ENCODE results near the gene MEX3D.
"Not testable (repeated sequence)": the region's sequence is repeated elsewhere in the genome, so short reads cannot be mapped to it uniquely, and the experiment has no call there.

The MEX3D gene

GRCh38 chr19:1570836-1571235 is 2.7 kb upstream of the MEX3D start:
- FAIRE-seq = no peak

DNA sequence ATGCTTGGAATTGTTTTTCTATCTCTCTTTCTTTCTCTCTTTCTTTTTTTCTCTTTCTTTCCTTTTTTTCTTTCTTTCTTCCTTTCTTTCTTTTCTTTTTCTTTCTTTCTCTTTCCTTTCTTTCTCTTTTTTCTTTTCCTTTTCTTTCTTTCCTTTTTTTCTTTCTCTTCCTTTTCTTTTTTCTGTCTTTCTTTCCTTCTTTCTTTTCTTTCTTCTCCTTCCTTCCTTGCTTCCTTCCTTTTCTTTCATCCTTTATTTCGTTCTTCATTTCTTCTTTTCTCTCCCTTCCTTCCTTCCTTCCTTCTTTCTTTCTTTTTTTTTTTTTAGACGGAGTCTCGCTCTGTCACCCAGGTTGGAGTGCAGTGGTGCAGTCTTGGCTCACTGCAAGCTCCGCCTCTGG is 1.9 kb upstream of the MEX3D start:
- FAIRE-seq = no peak

- no peak for FAIRE-seq
These were observed 287 bp downstream of the MEX3D start for GRCh38 chr19:1567848-1568227.

GRCh38 chr19:1567116-1567847 is 843 bp downstream of the MEX3D start:
- no peak for FAIRE-seq

DNA sequence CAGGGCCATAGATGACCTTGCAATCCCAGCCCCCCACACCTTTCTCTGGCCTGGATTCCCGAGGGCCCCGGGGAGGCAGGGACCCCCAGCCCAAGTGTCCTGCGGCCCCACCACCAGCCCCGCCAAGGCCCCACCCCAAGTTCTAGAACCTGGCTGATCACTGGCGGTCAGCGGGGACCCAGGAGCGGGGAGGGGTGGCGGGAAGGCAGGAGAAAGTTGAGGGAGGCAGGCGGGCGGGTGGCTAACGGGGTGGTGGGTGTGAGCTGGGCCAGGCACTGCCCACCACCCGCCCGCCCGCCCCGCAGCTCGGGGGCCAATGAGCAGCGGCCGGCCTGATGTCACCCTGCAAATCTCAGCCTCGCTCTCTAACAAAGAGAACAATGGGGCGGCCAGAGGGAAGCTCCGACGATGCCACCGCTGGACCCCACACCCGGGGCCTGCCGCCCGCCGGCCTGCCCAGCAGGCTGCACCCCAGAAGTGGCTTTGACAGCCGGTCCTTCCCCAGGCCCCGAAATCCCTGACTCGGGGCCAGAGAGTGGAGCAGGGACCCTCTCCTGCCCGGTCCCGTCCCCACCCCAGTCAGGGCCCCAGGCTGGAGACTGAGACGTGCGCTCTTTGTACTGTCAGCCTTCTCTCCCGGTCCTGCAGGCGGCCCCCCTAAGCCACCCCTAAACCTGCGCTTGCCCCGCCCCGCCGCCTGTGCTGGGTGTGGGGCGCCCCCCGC is 1.6 kb downstream of the MEX3D start:
- FAIRE-seq = no peak

DNA sequence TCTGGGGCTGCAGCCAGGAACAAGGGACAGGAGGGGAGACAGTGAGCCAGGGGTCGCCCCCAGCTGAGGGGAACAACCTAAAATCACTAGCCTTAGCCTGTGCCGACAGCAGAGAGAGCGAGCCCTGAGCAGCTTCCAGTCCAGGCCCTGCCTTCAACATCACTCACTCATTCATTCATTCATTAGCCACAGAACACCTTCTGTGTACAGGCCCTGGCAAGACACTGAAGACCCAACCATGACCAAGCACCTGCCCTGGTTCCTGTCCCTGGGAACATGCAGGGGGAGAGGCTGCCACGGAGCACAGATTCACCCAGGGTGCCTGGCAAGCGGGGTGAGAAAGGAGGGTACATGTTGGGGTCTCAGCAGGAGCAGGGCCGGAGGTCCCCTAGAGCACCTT is 4.9 kb downstream of the MEX3D start:
- FAIRE-seq = no peak

DNA sequence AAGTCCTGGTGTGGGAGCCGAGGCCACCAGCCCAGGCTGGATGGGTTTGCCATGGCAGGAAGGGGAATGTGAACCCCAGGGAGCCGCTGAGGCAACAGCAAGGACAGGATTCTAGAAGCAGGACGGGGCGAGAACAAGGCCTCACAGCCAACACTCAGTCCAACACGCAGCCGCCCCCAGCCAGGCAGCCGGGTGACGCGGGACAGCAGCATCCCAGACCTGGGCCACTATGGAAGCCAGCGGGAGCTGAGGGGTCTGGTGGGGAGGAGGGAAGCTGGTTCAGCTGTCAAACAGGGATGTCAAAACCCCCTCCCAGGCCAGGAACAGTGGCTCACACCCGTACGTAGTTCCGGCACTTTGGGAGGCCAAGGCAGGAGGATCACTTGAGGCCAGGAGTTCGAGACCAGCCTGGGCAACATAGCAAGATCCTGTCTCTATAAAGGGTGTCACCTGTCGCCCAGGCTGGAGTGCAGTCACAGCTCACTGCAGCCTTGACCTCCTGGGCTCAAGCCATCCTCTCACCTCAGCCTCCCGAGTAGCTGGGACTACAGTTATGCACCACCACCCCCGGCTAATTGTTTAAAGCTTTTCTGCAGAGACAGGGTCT is 6.8 kb downstream of the MEX3D start:
- FAIRE-seq = no peak

- FAIRE-seq = no peak
These were observed 7.7 kb downstream of the MEX3D start for GRCh38 chr19:1560286-1560882.

- no peak for FAIRE-seq
These were observed 9.6 kb downstream of the MEX3D start for GRCh38 chr19:1558552-1558951.

- FAIRE-seq = no peak
These were observed 11.6 kb downstream of the MEX3D start for GRCh38 chr19:1556390-1557070.

DNA sequence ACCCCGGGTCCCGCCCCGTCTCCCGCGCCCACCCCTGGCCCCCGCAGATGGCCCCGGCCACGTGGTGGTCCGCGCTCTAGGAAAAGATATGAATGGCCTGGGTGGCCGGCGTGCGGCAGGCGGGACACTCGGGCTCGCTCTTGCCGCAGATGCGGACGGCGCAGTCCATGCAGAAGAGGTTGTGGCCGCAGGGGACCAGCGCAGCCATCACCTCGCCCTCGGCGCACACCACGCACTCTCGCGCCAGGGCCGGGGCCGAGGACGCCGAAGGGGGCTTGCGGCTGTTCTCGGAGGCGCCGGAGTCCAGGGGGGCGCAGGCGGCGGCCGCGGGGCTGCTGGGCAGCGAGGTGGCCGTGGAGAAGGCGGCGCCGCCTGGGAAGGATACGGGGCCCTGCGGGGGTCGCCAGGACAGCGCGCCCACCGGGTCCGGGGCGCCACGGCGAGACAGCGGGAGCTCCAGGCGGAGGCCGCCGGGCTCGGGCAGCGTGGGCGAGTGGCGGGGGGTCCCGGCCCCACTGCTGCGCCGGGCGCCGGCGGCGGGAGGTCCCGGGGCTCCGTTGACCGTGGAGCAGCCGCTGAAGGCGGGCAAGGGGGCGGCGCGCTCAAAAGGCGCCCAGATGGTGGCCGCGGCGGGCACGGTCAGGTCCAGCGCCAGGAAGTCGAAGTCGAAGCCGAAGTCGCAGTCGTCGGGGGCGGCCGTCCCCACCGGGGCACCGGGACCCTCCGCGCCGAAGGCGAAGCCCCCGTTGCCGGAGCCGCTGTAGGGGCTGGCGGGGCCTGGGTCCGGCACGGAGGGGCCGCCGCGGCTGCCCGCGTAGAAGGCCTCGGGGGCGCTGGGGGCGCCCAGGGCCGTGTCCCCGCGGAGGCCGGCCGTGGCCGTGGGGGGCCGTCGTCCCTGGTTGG is 12.4 kb downstream of the MEX3D start:
- FAIRE-seq = no peak

GRCh38 chr19:1554968-1555367 is 13.2 kb downstream of the MEX3D start:
- FAIRE-seq = no peak

DNA sequence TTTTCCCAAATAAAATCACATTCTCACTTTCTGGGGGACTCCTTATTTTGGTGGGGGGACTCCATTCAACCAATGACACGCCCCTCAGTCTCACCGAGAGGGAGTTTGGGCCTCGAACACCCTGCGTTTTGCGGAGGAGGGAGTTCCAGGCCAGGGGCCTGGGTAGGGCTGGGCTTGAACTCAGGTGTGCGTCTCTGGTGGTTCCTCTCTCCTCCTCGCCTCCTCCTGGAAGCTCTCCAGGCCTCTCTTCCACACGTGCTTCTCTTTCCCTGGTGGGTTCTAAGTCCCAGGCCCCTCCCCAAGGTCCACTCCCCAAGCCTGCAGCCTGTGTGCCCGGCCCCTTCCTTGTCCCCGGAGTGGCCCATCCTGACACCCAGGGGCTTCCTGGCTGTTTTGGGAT is 14.7 kb downstream of the MEX3D start:
- no peak for FAIRE-seq

DNA sequence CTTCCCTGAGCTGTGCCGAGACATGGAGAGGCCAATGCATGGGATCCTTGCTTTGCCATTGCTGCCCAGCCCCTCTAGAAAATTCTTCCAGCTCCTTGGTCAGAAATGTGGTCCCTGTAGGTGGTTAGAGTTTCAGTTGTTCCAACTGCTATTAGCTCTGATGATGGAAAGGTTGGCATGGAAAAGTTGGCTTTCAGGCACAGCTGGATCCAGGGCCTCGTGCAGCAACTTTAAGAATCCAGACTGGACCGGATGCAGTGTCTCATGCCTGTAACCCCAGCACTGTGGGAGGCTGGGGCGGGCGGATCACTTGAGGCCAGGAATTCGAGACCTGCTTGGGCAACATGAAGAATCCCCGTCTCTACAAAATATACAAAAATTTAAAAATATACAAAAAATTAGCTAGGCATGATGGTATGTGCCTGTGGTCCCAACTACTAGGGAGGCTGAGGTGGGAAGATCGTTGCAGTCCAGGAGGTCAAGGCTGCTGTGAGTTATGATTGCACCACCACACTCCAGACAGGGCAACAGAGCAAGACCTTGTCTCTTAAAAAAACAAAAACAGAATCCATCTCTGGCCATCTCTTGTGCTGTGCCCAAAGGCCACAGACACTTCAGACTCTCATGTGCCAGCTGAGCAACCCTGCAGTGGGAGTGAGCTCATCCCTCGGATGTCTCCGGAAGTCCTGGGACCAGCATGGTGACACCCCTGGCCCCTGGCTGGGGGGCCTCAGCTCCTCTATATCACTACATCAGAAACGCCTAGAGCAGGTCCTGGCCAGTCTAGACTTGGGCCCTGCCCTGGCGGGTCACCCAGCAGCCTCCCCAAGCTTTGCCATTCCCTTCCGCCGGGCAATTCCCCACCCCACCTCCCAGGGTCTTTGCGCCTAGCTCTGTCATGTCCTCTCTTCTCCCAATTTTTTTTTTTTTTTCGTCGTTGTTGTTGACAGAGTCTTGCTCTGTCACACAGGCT is 16.8 kb downstream of the MEX3D start:
- no peak for FAIRE-seq

- no peak for FAIRE-seq
These were observed 18.7 kb downstream of the MEX3D start for GRCh38 chr19:1549332-1549945.

GRCh38 chr19:1540365-1540925 is 27.7 kb downstream of the MEX3D start:
- no peak for FAIRE-seq

GRCh38 chr19:1539749-1540148 is 28.4 kb downstream of the MEX3D start:
- not testable (repeated sequence) for FAIRE-seq

GRCh38 chr19:1538978-1539377 is 29.1 kb downstream of the MEX3D start:
- no peak for FAIRE-seq

GRCh38 chr19:1535699-1536098 is 32.4 kb downstream of the MEX3D start:
- FAIRE-seq = not testable (repeated sequence)

DNA sequence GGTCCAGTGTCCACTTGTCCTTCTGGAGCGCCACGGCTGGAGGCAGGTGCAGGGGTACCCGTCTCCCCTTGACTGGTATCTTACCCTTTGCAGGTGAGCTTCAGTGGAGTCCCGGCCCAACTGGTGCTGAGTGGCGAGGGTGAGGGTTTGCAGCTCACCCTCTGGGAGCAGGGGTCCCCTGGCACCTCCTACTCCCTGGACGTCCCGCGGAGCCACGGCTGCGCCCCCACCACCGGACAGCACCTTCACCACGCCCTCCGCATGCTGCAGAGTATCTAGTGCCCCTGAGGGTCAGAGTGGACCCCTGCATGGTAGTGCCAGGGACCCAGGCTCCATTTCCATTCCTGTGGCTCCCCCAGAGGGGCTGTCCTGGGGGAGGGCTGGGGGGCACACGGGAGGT is 33.2 kb downstream of the MEX3D start:
- no peak for FAIRE-seq

All from colon (tissue), 2 donors.